Heart right ventricle (tissue), 16 donors: Measurements from ENCODE around the gene CEP97. TPM values are rescaled to one million over a fixed set of nuclear protein-coding genes. Genes with fewer than 3 reads are reported as not detected.

Source experiments
- ATAC-seq, 8 donors: fragments of 200-7000 bp; cut with Tn5 transposase; one replicate each; pipeline ENCODE4 v1.9.1; 2020; ENCODE audit warnings: mild to moderate bottlenecking in 8 of 8, moderate library complexity in 8 of 8, moderate number of reproducible peaks in 1 of 8
- DNase-seq, 2 donors: peaks; one replicate each; pipeline ENCODE4 v3.0.0-alpha.2; 2020
- H3K27ac ChIP-seq, 10 donors: fragments of 200-600 bp; sonication (generic) in 2 of 10; one replicate each; pipeline versions ENCODE4 v1.5.0 to v1.8.0; 2020 to 2022; ENCODE audit warnings: mild to moderate bottlenecking in 3 of 10
- H3K27me3 ChIP-seq, 7 donors: fragments of 200-600 bp; one replicate each; pipeline ENCODE4 v1.8.0; 2021 to 2022; ENCODE audit warnings: mild to moderate bottlenecking in 2 of 7
- H3K36me3 ChIP-seq, 9 donors: fragments of 200-600 bp; sonication (generic) in 1 of 9; one replicate each; pipeline versions ENCODE4 v1.5.0 to v1.8.0; 2020 to 2022; ENCODE audit warnings: mild to moderate bottlenecking in 2 of 9
- H3K4me1 ChIP-seq, 9 donors: fragments of 200-600 bp; sonication (generic) in 1 of 9; one replicate each; pipeline versions ENCODE4 v1.5.0 to v1.8.0; 2020 to 2022; ENCODE audit warnings: mild to moderate bottlenecking in 4 of 9
- H3K4me3 ChIP-seq, 10 donors: fragments of 200-600 bp; sonication (generic) in 2 of 10; one replicate each; pipeline versions ENCODE4 v1.5.0 to v1.8.0; 2020 to 2022; ENCODE audit warnings: mild to moderate bottlenecking in 7 of 10, moderate library complexity in 2 of 10
- H3K9me3 ChIP-seq, 11 donors: fragments of 200-600 bp in 10 of 11; sonication (generic) in 2 of 11; one replicate each; pipeline versions ENCODE4 v1.5.0 to v1.8.0; 2013 to 2022; ENCODE audit warnings: mild to moderate bottlenecking in 2 of 11, control low read depth in 1 of 11, moderate library complexity in 1 of 11
- WGBS, 2 donors: extraction: QIAGEN DNeasy Blood & Tissue Kit; methylation state at CpG; one replicate each; pipeline ENCODE4 v1.1.7; 2013; ENCODE audit warnings: inconsistent platforms in 1 of 2; 5-methylcytosine and 5-hydroxymethylcytosine counted together
- intact Hi-C, 10 donors: fragments of 100-400 bp; cut with DNase I; formaldehyde crosslinking; loops; one replicate each; pipeline versions ENCODE4 v1.11.1 to v1.14.2; 2022
- polyA plus RNA-seq, 2 donors: library from polyadenylated mRNA; stranded (reverse); fragments of 200-250 nt; gene quantifications; one replicate each; pipeline ENCODE4 v1.2.3, GENCODE V29; 2013
- total RNA-seq, 10 donors: library from RNA; stranded (reverse); fragmentation: NEBNext Ultra II Directional in 3 of 10; extraction: Animal tissue kit (Norgen Biotek cat#: 25700) in 3 of 10; gene quantifications; one replicate each; pipeline versions ENCODE4 v1.2.1 to v1.2.4, GENCODE V29; 2021 to 2023
- TF ChIP-seq, protein P1 (sequence below), 9 donors: fragments of 200-600 bp; sonication (generic) in 2 of 9; IDR thresholded peaks; one replicate each; pipeline versions ENCODE4 v1.5.0 to v1.8.0; 2021 to 2022; ENCODE audit warnings: antibody characterized with exemption in 9 of 9, mild to moderate bottlenecking in 5 of 9, moderate library complexity in 1 of 9
- donor health status: Arrhythmogenic right ventricular cardiomyopathy.
- donor health status: ischemic (EF 13 %, LVEDD 7.1; RV severe dilation, severe dysfunction).
- donor health status: healthy with polysubstance abuse.
- donor health status: DM: no; HTN: yes; CAD: no.
- donor health status: DM: no; HTN: no; CAD: no.
- donor health status: ischemic (EF 25% LVEDD 6.9; RV normal size, moderate dysfunction).
- donor health status: ischemic (EF 25% LVEDD 5.7; RV mildly dilated, moderate dysfunction).
- donor health status: healthy.
- donor health status: DM: yes; HTN: yes; CAD: no.
- donor health status: Ischemic cardiomyopathy.
- donor health status: ischemic (EF 35%, LVEDD 5.7; RV mildly dilated, moderate dysfunction).
- donor health status: nonischemic (EF 11% LVEDD 7.7; RV severe dilation, severe dysfunction).
- donor health status: DM: yes; HTN: yes; CAD: no.
- donor health status: PGD.
- donor health status: ischemic (EF 29% LVEDD 5.4; RV normal size, mild dysfunction).
- donor health status: nonischemic (EF 23%, LVEDD 6.1; RV moderate dilation, normal function).

CEP97 gene
- total and polyA plus RNA-seq, 12 donors: 1.2 to 11.4 (median 7.8) TPM

DNA sequence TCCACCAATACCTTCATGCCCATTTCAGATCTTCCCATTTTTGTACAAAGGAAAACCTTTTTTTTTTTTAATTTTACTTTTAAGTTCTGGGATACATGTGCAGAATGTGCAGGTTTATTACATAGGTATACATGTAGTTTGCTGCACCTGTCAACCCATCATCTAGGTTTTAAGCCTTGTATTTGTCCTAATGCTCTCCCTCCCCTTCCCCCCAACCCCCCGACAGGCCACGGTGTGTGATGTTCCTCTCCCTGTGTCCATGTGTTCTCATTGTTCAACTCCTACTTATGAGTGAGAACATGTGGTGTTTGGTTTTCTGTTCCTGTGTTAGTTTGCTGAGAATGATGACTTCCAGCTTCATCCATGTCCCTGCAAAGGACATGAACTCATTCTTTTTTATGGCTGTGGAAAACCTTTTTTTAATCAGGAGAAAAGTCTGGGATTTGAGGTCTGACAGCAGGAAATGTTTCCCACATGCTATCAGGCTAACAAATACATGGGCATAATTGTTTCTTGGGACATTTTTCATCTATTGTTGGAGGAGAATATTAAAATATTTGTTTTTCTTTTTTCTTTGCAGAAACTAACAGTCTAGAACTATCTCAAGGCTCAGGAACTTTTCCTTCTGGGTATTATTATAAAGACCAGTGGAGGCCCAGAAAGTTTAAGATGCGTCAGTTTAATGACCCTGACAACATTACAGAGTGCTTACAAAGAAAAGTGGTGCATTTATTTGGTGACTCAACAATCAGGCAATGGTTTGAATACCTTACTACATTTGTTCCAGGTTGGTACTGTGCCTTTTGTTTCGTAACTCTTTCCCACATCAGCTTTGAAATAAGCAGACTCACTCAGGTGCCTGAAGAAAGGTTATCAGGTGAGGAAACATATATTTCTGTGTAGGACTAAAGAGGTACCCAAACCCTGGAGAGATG lies 92.1 kb downstream of the CEP97 start:
- WGBS, 2 donors: 77 to 78% methylated on average over 4 of the region's 4 CpGs
- Histone ChIP-seq H3K9me3 (no peaks in the 10 kb centered on the region), H3K27ac (peak overlapping the region in 3 of 10 donors; percentile 26 to 39 (median 36)), H3K4me3 (no peak overlapping the region), H3K4me1 (peaks cover 0 to 28% (median 20%) of the 10 kb centered on the region in 9 donors), H3K36me3 (peaks cover 0 to 57% (median 5%) of the 10 kb centered on the region in 9 donors), H3K27me3 (no peaks in the 10 kb centered on the region)
- intact Hi-C loops: loop anchor here in 1 of 10 donors (10.0 kb wide), 1 partner anchor 718 kb away; no protein-coding TSS in a partner anchor
- no peak for DNase-seq
- TF ChIP-seq, protein P1, sequence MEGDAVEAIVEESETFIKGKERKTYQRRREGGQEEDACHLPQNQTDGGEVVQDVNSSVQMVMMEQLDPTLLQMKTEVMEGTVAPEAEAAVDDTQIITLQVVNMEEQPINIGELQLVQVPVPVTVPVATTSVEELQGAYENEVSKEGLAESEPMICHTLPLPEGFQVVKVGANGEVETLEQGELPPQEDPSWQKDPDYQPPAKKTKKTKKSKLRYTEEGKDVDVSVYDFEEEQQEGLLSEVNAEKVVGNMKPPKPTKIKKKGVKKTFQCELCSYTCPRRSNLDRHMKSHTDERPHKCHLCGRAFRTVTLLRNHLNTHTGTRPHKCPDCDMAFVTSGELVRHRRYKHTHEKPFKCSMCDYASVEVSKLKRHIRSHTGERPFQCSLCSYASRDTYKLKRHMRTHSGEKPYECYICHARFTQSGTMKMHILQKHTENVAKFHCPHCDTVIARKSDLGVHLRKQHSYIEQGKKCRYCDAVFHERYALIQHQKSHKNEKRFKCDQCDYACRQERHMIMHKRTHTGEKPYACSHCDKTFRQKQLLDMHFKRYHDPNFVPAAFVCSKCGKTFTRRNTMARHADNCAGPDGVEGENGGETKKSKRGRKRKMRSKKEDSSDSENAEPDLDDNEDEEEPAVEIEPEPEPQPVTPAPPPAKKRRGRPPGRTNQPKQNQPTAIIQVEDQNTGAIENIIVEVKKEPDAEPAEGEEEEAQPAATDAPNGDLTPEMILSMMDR (IDR thresholded peaks at IDR 0.05): no peak
- peak in 4 of 8 donors; percentile 16 to 29 (median 22) for ATAC-seq

DNA sequence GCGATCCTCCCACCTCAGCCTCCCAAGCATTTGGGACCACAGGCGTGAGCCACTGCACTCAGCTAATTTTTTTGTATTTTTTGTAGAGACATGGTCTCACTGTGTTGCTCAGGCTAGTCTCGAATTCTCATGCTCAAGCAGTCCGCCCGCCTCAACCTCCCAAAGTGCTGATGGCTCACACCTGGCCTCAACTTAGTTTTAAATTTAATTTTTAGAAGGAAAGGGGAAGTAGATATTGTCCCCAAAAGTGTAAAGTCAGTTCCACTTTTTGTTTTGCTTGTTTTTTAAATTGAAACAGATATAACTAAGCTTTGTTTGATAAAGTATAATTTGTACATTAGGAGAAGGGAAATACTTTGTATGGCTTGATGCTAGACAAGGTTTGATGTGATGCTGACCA lies 93.6 kb downstream of the CEP97 start:
- intact Hi-C loops: loop anchor here in 1 of 10 donors (10.0 kb wide), 1 partner anchor 717 kb away; no protein-coding TSS in a partner anchor
- Histone ChIP-seq H3K9me3 (no peaks in the 10 kb centered on the region), H3K4me3 (no peak overlapping the region), H3K36me3 (peaks cover 0 to 62% (median 15%) of the 10 kb centered on the region in 9 donors), H3K4me1 (peaks cover 0 to 28% (median 20%) of the 10 kb centered on the region in 9 donors), H3K27ac (peak overlapping the region in 1 of 10 donors; percentile 19), H3K27me3 (no peaks in the 10 kb centered on the region)
- TF ChIP-seq, protein P1 (IDR thresholded peaks at IDR 0.05): no peak
- DNase-seq: no peak
- WGBS, 2 donors: 93 to 99% methylated on average over 5 of the region's 5 CpGs
- no peak for ATAC-seq

DNA sequence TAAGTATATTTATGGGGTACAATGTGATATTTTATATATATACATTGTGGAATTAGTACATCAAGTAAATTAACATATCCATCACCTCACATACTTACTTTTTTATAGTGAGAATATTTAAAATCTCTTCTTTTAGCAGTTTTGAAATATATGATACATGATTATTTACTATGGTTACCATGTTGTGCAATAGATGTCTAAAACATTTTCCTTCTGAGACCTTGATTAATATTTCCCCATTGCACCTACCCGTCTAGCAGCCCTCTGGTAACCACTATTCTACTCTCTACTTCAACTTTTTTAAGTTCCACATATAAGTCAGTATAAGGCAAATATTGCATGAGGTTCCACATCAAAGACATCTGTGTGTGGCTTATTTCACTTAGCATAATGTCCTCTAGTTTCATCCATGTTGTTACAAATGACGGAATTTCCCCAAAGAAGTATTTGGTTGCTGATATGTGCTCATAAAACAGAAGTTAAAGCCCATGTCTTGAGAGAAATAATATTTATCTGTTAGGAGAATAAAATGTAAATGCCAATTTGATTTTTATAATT lies 95.3 kb downstream of the CEP97 start:
- Histone ChIP-seq H3K4me1 (peaks cover 0 to 21% (median 2%) of the 10 kb centered on the region in 9 donors), H3K27ac (no peak overlapping the region), H3K27me3 (no peaks in the 10 kb centered on the region), H3K9me3 (no peaks in the 10 kb centered on the region), H3K36me3 (peaks cover 0 to 67% (median 15%) of the 10 kb centered on the region in 9 donors), H3K4me3 (no peak overlapping the region)
- WGBS, 2 donors: 92% methylated on average over 2 of the region's 2 CpGs
- DNase-seq (no peak), ATAC-seq (no peak)
- intact Hi-C loops: loop anchor here in 2 of 10 donors (10.0 kb wide), 2 partner anchors 375 to 715 kb away; no protein-coding TSS in a partner anchor
- TF ChIP-seq, protein P1 (IDR thresholded peaks at IDR 0.05): no peak

Other genes starting within 250 kb of the CEP97 start
- 10 to 100 TPM in 5 of 10 donors, 1 to 10 TPM in 5; 8.5 to 11.1 (median 10.0) TPM for gene SENP7, start 211.4 kb upstream of the CEP97 start, total RNA-seq
- gene SENP7, start 211.4 kb upstream of the CEP97 start, polyA plus RNA-seq: 10 to 100 TPM in 1 of 2 donors, 1 to 10 TPM in 1; 3.6 to 18.9 TPM
- 10 to 100 TPM; 20.9 to 29.7 (median 24.5) TPM for gene TRMT10C, start 162.7 kb upstream of the CEP97 start, total RNA-seq
- gene TRMT10C, start 162.7 kb upstream of the CEP97 start, polyA plus RNA-seq: 10 to 100 TPM; 16.5 to 20.1 TPM
- gene PCNP, start 150.4 kb upstream of the CEP97 start, total RNA-seq: 100 to 1,000 TPM; 114 to 145 (median 124) TPM
- 10 to 100 TPM; 64.3 to 72.2 TPM for gene PCNP, start 150.4 kb upstream of the CEP97 start, polyA plus RNA-seq
- 10 to 100 TPM in 1 of 10 donors, 1 to 10 TPM in 9; 7.5 to 13.3 (median 8.7) TPM for gene ZBTB11, start 47.5 kb upstream of the CEP97 start, total RNA-seq
- 1 to 10 TPM; 3.5 to 7.5 TPM for gene ZBTB11, start 47.5 kb upstream of the CEP97 start, polyA plus RNA-seq
- gene RPL24, start 37.9 kb upstream of the CEP97 start, total RNA-seq: 100 to 1,000 TPM; 735 to 853 (median 785) TPM
- gene RPL24, start 37.9 kb upstream of the CEP97 start, polyA plus RNA-seq: 1,000 to 10,000 TPM; 2,189 to 3,133 TPM
- gene NXPE3, start 54.6 kb downstream of the CEP97 start, total RNA-seq: 10 to 100 TPM; 30.2 to 50.3 (median 35.7) TPM
- gene NXPE3, start 54.6 kb downstream of the CEP97 start, polyA plus RNA-seq: 10 to 100 TPM in 1 of 2 donors, 1 to 10 TPM in 1; 7.6 to 11.7 TPM
- gene NFKBIZ, start 124.9 kb downstream of the CEP97 start, total RNA-seq: 10 to 100 TPM in 9 of 10 donors, 1 to 10 TPM in 1; 7.7 to 26.2 (median 12.8) TPM
- 10 to 100 TPM in 1 of 2 donors, 1 to 10 TPM in 1; 5.4 to 10.5 TPM for gene NFKBIZ, start 124.9 kb downstream of the CEP97 start, polyA plus RNA-seq